Body of pancreas (tissue), 4 donors: ENCODE results near the gene SCUBE1.

Experiments
- POLR2A ChIP-seq, 3 donors: fragments of 450-650 bp; IDR thresholded peaks; one replicate each; pipeline ENCODE4 v1.6.1; 2016; ENCODE audit warnings: antibody characterized with exemption in 3 of 3, mild to moderate bottlenecking in 2 of 3
- TF ChIP-seq, protein P1 (sequence below), 7 experiments: fragments of 450-650 bp in 4 of 7; fragments of 200-600 bp in 3 of 7; sonication (generic) in 3 of 7; IDR thresholded peaks; one replicate each; pipeline ENCODE4 v1.5.1; 2016 to 2019; ENCODE audit warnings: antibody characterized with exemption in 7 of 7

DNA sequence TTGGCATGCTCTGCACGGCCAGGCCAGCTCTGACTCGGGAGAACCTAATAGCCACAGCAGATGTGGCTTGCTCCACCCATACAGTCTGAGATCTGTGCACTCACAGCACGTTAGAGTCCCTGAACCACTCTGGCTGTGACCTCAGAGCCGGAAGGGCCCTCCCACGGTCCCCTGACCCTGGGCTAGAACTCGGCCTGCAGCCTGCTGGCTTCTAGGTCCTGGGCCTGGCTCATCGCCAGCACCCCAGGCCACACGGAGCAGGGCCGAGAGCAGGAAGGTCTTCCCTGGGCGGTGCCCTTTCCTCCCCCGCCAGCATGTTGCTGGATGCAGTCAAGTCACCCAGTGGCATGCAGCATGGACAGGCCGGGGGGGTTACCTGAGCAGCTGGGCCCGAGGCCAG, 120.9 kb downstream of the SCUBE1 start:
- TF ChIP-seq, protein P1, sequence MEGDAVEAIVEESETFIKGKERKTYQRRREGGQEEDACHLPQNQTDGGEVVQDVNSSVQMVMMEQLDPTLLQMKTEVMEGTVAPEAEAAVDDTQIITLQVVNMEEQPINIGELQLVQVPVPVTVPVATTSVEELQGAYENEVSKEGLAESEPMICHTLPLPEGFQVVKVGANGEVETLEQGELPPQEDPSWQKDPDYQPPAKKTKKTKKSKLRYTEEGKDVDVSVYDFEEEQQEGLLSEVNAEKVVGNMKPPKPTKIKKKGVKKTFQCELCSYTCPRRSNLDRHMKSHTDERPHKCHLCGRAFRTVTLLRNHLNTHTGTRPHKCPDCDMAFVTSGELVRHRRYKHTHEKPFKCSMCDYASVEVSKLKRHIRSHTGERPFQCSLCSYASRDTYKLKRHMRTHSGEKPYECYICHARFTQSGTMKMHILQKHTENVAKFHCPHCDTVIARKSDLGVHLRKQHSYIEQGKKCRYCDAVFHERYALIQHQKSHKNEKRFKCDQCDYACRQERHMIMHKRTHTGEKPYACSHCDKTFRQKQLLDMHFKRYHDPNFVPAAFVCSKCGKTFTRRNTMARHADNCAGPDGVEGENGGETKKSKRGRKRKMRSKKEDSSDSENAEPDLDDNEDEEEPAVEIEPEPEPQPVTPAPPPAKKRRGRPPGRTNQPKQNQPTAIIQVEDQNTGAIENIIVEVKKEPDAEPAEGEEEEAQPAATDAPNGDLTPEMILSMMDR (IDR thresholded peaks at IDR 0.05): no peak
- TF ChIP-seq POLR2A (IDR thresholded peaks at IDR 0.05): no peak
